Sigmoid colon (tissue), 7 donors: ENCODE measurements around the gene LBX2. TPM values are rescaled to one million over a fixed set of nuclear protein-coding genes. Genes with fewer than 3 reads are reported as not detected.
A peak's percentile ranks its signal among the peaks of the same experiment; 100 is the strongest.

ENCODE experiments used
- DNase-seq: peaks from one replicate; pipeline ENCODE4 v3.0.0-alpha.2; 2019
- H3K27ac ChIP-seq, 4 donors: fragments of 200-600 bp; sonication (generic); one replicate each; pipeline ENCODE4 v1.5.1; 2016 to 2019; ENCODE audit warnings: mild to moderate bottlenecking in 1 of 4
- H3K27me3 ChIP-seq, 3 donors: fragments of 200-600 bp; sonication (generic); one replicate each; pipeline ENCODE4 v1.5.1; 2019; ENCODE audit warnings: mild to moderate bottlenecking in 1 of 3
- H3K36me3 ChIP-seq, 4 donors: fragments of 200-600 bp; sonication (generic); one replicate each; pipeline ENCODE4 v1.5.1; 2016 to 2019
- H3K4me1 ChIP-seq, 4 donors: fragments of 200-600 bp; sonication (generic); one replicate each; pipeline ENCODE4 v1.5.1; 2017 to 2019
- H3K4me3 ChIP-seq, 4 donors: fragments of 200-600 bp; sonication (generic); one replicate each; pipeline ENCODE4 v1.5.1; 2017 to 2019; ENCODE audit warnings: mild to moderate bottlenecking in 2 of 4, moderate library complexity in 1 of 4
- H3K9me3 ChIP-seq, 4 donors: fragments of 200-600 bp in 3 of 4; sonication (generic) in 3 of 4; one replicate each; pipeline versions ENCODE4 v1.5.1 to v1.6.1; 2013 to 2019
- EP300 ChIP-seq, 4 donors: sonication (generic); formaldehyde crosslinking; IDR thresholded peaks; one replicate each; pipeline ENCODE4 v1.6.1; 2017; ENCODE audit warnings: antibody characterized with exemption in 4 of 4
- POLR2A ChIP-seq, 2 donors: fragments of 450-650 bp; IDR thresholded peaks; one replicate each; pipeline ENCODE4 v1.6.1; 2016; ENCODE audit warnings: antibody characterized with exemption in 2 of 2, mild to moderate bottlenecking in 2 of 2, moderate library complexity in 2 of 2
- POLR2AphosphoS5 ChIP-seq, 4 donors: sonication (generic); formaldehyde crosslinking; IDR thresholded peaks; one replicate each; pipeline ENCODE4 v1.6.1; 2017; ENCODE audit warnings: antibody characterized with exemption in 4 of 4
- WGBS, 2 donors: extraction: QIAGEN DNeasy Blood & Tissue Kit; methylation state at CpG; one replicate each; pipeline ENCODE4 v1.1.7; 2013; 5-methylcytosine and 5-hydroxymethylcytosine counted together
- intact Hi-C: fragments of 100-400 bp; cut with DNase I; formaldehyde crosslinking; loops from one replicate; pipeline ENCODE4 v1.15.1; 2023
- polyA plus RNA-seq, 3 donors: library from polyadenylated mRNA; stranded (reverse); fragments of 200-250 nt; gene quantifications; one replicate each; pipeline ENCODE4 v1.2.3, GENCODE V29; 2013
- total RNA-seq, 4 donors: library from RNA; depleted of rRNA; stranded (reverse); fragments of >200 nt; gene quantifications; one replicate each; pipeline ENCODE4 v1.1.0, GENCODE V29; 2016
- TF ChIP-seq, protein P1 (sequence below), 4 experiments: fragments of 450-650 bp in 3 of 4; fragments of 200-600 bp in 1 of 4; IDR thresholded peaks; one replicate each; pipeline ENCODE4 v1.5.1; 2016 to 2019; ENCODE audit warnings: antibody characterized with exemption in 4 of 4, mild to moderate bottlenecking in 3 of 4, moderate library complexity in 2 of 4
- donor health status: healthy with polysubstance abuse.
- donor health status: Bipolar disorder and iron deficiency.
- donor health status: healthy.

Gene LBX2
- total and polyA plus RNA-seq, 7 donors: 0.99 to 2.4 (median 1.6) TPM; not detected in 3

DNA sequence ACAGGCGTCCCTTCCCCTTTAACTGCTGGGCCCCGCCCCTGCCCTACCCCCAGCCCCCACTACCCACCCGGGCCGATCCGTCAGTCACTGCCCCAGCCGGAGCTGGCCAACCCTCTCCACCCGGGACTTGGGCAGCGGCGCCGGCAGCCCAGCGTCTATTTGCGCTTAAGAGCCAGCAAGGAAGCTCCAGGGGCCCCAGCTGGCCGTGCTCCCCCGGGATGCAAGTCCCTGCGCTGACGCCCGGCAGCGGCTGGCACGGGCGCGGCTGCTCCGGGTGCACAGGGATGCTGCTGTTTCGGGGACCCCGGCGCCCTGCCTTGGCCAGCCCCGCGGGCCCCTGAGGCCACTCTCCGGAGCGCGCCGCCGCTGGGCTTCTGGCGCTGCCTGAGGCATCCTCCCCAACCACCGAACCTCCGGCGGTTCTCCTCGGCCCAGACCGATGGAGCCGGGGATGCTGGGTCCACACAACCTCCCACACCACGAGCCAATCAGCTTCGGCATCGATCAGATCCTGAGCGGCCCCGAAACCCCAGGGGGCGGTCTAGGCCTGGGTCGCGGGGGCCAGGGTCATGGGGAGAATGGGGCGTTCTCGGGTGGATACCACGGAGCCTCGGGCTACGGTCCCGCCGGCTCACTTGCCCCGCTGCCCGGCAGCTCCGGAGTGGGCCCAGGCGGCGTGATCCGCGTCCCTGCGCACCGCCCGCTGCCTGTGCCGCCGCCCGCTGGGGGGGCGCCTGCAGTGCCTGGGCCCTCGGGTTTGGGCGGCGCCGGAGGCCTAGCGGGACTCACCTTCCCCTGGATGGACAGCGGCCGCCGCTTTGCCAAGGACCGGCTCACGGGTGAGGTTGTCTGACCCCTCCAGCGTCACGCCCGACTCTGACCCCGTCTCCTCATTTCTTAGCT lies 15.2 kb upstream of the LBX2 start, which contains the start of gene TLX2:
TLX2 (plus strand) TSS at position 83 of the 903 bp plus-strand sequence; CDS start at position 440, 357 bp downstream.
- DNase-seq: peak; percentile 54
- H3K4me3 ChIP-seq: peak within 1 kb of the TSS in 1 of 4 donors; percentile 8
- H3K9me3 ChIP-seq: no peaks in the 10 kb centered on the region
- intact Hi-C loops: no loop called here
- H3K36me3 ChIP-seq: no peaks in the 10 kb centered on the region
- H3K27me3 ChIP-seq: peaks cover 51 to 100% (median 97%) of the 10 kb centered on the region in 3 donors
- peaks cover 0 to 36% (median 29%) of the 10 kb centered on the region in 4 donors for H3K4me1 ChIP-seq
- WGBS, 2 donors: 3 to 4% methylated on average over 82 of the region's 82 CpGs
- TF ChIP-seq, protein P1, sequence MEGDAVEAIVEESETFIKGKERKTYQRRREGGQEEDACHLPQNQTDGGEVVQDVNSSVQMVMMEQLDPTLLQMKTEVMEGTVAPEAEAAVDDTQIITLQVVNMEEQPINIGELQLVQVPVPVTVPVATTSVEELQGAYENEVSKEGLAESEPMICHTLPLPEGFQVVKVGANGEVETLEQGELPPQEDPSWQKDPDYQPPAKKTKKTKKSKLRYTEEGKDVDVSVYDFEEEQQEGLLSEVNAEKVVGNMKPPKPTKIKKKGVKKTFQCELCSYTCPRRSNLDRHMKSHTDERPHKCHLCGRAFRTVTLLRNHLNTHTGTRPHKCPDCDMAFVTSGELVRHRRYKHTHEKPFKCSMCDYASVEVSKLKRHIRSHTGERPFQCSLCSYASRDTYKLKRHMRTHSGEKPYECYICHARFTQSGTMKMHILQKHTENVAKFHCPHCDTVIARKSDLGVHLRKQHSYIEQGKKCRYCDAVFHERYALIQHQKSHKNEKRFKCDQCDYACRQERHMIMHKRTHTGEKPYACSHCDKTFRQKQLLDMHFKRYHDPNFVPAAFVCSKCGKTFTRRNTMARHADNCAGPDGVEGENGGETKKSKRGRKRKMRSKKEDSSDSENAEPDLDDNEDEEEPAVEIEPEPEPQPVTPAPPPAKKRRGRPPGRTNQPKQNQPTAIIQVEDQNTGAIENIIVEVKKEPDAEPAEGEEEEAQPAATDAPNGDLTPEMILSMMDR (IDR thresholded peaks at IDR 0.05): no peak
- TF ChIP-seq POLR2A (IDR thresholded peaks at IDR 0.05): no peak
- no peak for TF ChIP-seq POLR2AphosphoS5 (IDR thresholded peaks at IDR 0.05)
- TF ChIP-seq EP300 (IDR thresholded peaks at IDR 0.05): no peak
- H3K27ac ChIP-seq: no peak within 1 kb of the TSS

DNA sequence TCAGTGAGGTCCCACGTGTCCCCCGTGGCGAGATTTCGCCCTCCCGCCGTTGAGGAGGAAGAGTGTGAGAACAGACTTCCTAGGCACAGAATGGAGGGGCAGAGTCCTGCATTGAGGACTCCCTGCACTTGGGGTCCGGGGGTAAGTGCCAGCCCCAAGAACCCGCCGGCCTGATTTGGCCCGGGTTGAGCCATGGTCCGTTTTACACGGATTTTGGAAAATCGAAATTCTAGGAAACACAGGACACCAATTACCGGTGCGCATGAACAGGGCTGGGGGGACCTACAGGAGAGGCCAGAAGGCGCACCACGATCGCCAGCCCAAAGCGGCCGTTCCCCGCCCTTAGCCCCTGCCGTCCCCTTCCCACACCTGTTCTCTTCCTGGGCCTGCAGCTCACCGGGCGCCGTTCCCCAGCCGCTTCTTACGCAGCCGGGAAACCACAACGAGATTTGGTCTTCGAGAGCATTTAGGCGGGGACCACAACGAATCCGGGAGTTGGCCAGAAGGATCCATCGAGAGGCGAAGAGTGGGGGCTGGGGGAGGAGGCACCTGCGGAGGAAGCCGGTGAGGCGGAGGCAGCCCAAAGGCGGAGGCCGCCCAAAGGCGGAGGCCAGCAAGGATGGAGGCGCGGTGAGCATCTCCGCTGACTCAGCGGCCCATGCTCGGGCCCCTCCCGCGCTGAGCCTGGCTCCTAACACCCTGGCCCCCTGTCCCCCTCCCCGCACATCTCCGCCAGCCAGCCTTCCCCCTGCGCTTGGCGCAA lies 14.4 kb upstream of the LBX2 start:
- H3K4me1 ChIP-seq: peaks cover 0 to 36% (median 29%) of the 10 kb centered on the region in 4 donors
- H3K27me3 ChIP-seq: peaks cover 50 to 94% (median 90%) of the 10 kb centered on the region in 3 donors
- H3K27ac ChIP-seq: no peak overlapping the region
- peak; percentile 60 for DNase-seq
- H3K9me3 ChIP-seq: no peaks in the 10 kb centered on the region
- 5 to 7% methylated on average over 52 of the region's 52 CpGs for WGBS, 2 donors
- H3K4me3 ChIP-seq: peak overlapping the region in 1 of 4 donors; percentile 8
- no peaks in the 10 kb centered on the region for H3K36me3 ChIP-seq
- TF ChIP-seq EP300 (IDR thresholded peaks at IDR 0.05) (no peak), POLR2AphosphoS5 (IDR thresholded peaks at IDR 0.05) (peak; percentile 40 to 87 (median 72))
- intact Hi-C loops: no loop called here

GRCh38 chr2:74512744-74513604 lies 13.6 kb upstream of the LBX2 start:
- no peak overlapping the region for H3K27ac ChIP-seq
- peaks cover 0 to 40% (median 34%) of the 10 kb centered on the region in 4 donors for H3K4me1 ChIP-seq
- 7% methylated on average over 36 of the region's 36 CpGs for WGBS, 2 donors
- TF ChIP-seq EP300 (IDR thresholded peaks at IDR 0.05) (no peak), POLR2AphosphoS5 (IDR thresholded peaks at IDR 0.05) (no peak), POLR2A (IDR thresholded peaks at IDR 0.05) (no peak)
- TF ChIP-seq, protein P1 (IDR thresholded peaks at IDR 0.05): no peak
- peak; percentile 46 for DNase-seq
- peaks cover 49 to 86% (median 82%) of the 10 kb centered on the region in 3 donors for H3K27me3 ChIP-seq
- intact Hi-C loops: no loop called here
- H3K36me3 ChIP-seq: no peaks in the 10 kb centered on the region
- no peaks in the 10 kb centered on the region for H3K9me3 ChIP-seq
- H3K4me3 ChIP-seq: no peak overlapping the region

DNA sequence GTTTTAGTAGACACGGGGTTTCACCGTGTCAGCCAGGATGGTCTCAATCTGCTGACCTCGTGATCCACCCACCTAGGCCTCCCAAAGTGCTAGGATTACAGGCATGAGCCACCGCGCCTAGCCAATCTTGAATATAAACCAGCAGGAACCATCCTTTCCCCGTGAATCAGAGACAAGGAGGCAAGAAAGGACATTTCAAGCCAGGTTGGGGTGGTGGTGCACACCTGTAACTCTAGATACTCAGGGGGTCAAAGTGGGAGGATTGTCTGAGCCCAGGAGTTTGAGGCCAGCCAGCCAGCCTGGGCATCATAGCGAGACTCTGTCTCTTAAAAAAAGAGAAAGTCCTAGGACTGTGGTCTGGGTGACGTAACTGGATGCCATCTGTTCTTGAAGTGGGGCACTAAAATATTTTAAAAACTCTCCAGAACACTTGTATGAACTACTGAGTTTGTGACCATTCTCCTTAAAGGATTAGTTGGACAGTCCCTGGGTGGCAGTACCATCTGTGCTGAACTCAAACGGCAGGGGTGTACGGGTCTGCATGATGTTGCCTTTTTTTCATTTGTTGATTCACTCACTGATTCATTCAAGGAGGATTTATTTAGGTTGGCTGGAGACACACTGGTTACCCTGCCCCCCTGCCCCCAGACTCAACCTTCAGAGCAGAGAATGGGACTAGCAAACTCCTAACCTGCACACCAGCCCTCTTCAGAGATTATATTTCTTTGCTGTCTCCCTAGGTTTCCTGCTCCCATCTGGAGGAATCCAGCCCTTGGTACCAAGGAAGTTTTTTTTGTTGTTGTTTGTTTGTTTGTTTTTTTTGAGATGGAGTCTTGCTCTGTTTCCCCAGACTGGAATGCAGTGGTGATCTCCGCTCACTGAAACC lies 11.9 kb upstream of the LBX2 start:
- Histone ChIP-seq H3K9me3 (no peaks in the 10 kb centered on the region), H3K27me3 (peaks cover 39 to 75% (median 67%) of the 10 kb centered on the region in 3 donors), H3K27ac (no peak overlapping the region), H3K4me3 (no peak overlapping the region), H3K36me3 (no peaks in the 10 kb centered on the region), H3K4me1 (peaks cover 0 to 45% (median 40%) of the 10 kb centered on the region in 4 donors)
- no peak for TF ChIP-seq EP300 (IDR thresholded peaks at IDR 0.05)
- TF ChIP-seq, protein P1 (IDR thresholded peaks at IDR 0.05): no peak
- intact Hi-C loops: no loop called here
- WGBS, 2 donors: 29 to 39% methylated on average over 11 of the region's 11 CpGs
- no peak for DNase-seq
